AML-193 (cell line): ENCODE measurements around the gene TBATA.
A peak's percentile ranks its signal among the peaks of the same experiment; 100 is the strongest.

Experiments used
- DNase-seq, 2 experiments: peaks; one replicate each; lab custom pipeline; 2025; lab: John Stamatoyannopoulos, UW

Gene TBATA

GRCh38 chr10:70761727-70762350, 23.3 kb downstream of the TBATA start:
- no peak for DNase-seq

GRCh38 chr10:70761031-70761601, 24.1 kb downstream of the TBATA start:
- no peak for DNase-seq

- no peak for DNase-seq
These were observed 24.8 kb downstream of the TBATA start for GRCh38 chr10:70760271-70760787.

- DNase-seq, result no peak
These were observed 25.4 kb downstream of the TBATA start for GRCh38 chr10:70759781-70760180.

GRCh38 chr10:70758757-70759514, 26.2 kb downstream of the TBATA start:
- peak; percentile 17 to 43 for DNase-seq

GRCh38 chr10:70757856-70758255, 27.3 kb downstream of the TBATA start:
- no peak for DNase-seq

GRCh38 chr10:70756700-70757360, 28.3 kb downstream of the TBATA start:
- DNase-seq, result no peak

- DNase-seq, result no peak
These were observed 31.1 kb downstream of the TBATA start for GRCh38 chr10:70753841-70754621.

- DNase-seq, result no peak
These were observed 32.0 kb downstream of the TBATA start for GRCh38 chr10:70753026-70753663.

GRCh38 chr10:70752571-70752970, 32.6 kb downstream of the TBATA start:
- DNase-seq, result no peak

- DNase-seq, result no peak
These were observed 33.2 kb downstream of the TBATA start for GRCh38 chr10:70751991-70752390.

- no peak for DNase-seq
These were observed 33.8 kb downstream of the TBATA start for GRCh38 chr10:70751356-70751755.

- DNase-seq, result no peak
These were observed 34.9 kb downstream of the TBATA start for GRCh38 chr10:70750156-70750703.

GRCh38 chr10:70749756-70750155, 35.4 kb downstream of the TBATA start:
- DNase-seq, result no peak

GRCh38 chr10:70748801-70749573, 36.2 kb downstream of the TBATA start:
- DNase-seq, result no peak

- DNase-seq, result no peak
These were observed 36.9 kb downstream of the TBATA start for GRCh38 chr10:70748305-70748704.

GRCh38 chr10:70747192-70747965, 37.8 kb downstream of the TBATA start:
- DNase-seq, result no peak

- no peak for DNase-seq
These were observed 39.6 kb downstream of the TBATA start for GRCh38 chr10:70745555-70745954.

GRCh38 chr10:70744617-70745143, 40.5 kb downstream of the TBATA start:
- DNase-seq, result peak in 1 of 2 experiments; percentile 4
